PC-9 (cell line): ENCODE results near the gene CLTCL1. TPM values are rescaled to one million over a fixed set of nuclear protein-coding genes. Genes with fewer than 3 reads are reported as not detected.

Experiments
- BruUV-seq: library from RNA; stranded (reverse); fragments of 400-500 nt; replicated peaks from 2 replicates; lab custom pipeline; 2021; lab: Mats Ljungman, UMichigan
- CTCF ChIA-PET: fragments of 300-600 bp; sonication (Branson Sonifier 250); formaldehyde crosslinking; loops from one replicate; lab custom pipeline; 2022; ENCODE audit warnings: antibody characterized with exemption; lab: Charles Lee
- POLR2A ChIA-PET: fragments of 300-600 bp; sonication (Branson Sonifier 250); formaldehyde crosslinking; loops from one replicate; lab custom pipeline; 2022; ENCODE audit warnings: antibody characterized with exemption; ENCODE audit not compliant: unreplicated experiment; lab: Charles Lee
- DNase-seq, 2 experiments: peaks; one replicate each; pipeline versions ENCODE4 v3.0.0 to v3.0.0-alpha.2; 2015 to 2022; ENCODE audit warnings: mixed read lengths in 1 of 2
- H2AFZ ChIP-seq: fragments of 200-600 bp; sonication (generic); 2 replicates; pipeline ENCODE4 v1.8.1; 2017; ENCODE audit warnings: antibody characterized with exemption
- H3F3A ChIP-seq: fragments of 200-600 bp; sonication (generic); 2 replicates; pipeline ENCODE4 v1.8.1; 2017; ENCODE audit warnings: antibody characterized with exemption, mild to moderate bottlenecking, low read depth; ENCODE audit not compliant: insufficient read depth
- H3K27ac ChIP-seq: fragments of 200-600 bp; sonication (generic); 2 replicates; pipeline ENCODE4 v1.6.1; 2016; ENCODE audit warnings: mixed run types
- H3K27me3 ChIP-seq: fragments of 200-600 bp; sonication (generic); 2 replicates; pipeline ENCODE4 v1.6.1; 2016; ENCODE audit warnings: low read depth, mixed run types; ENCODE audit not compliant: insufficient read depth
- H3K36me3 ChIP-seq: fragments of 200-600 bp; sonication (generic); 2 replicates; pipeline ENCODE4 v1.6.1; 2016; ENCODE audit warnings: low read depth, mixed run types
- H3K4me1 ChIP-seq: fragments of 200-600 bp; sonication (generic); replicated peaks from 2 replicates; pipeline ENCODE4 v1.6.1; 2016; ENCODE audit warnings: mixed run types; ENCODE audit not compliant: insufficient read depth
- H3K4me2 ChIP-seq: fragments of 200-600 bp; sonication (generic); 2 replicates; pipeline ENCODE4 v1.6.1; 2017; ENCODE audit warnings: mixed run types
- H3K4me3 ChIP-seq: fragments of 200-600 bp; sonication (generic); 2 replicates; pipeline ENCODE4 v1.6.1; 2016; ENCODE audit warnings: mixed run types
- H3K79me2 ChIP-seq: fragments of 200-600 bp; sonication (generic); 2 replicates; pipeline ENCODE4 v1.6.1; 2017; ENCODE audit warnings: low read depth, mixed run types
- H3K9me2 ChIP-seq: fragments of 200-600 bp; sonication (generic); 2 replicates; pipeline ENCODE4 v1.8.1; 2017; ENCODE audit warnings: mild to moderate bottlenecking; ENCODE audit not compliant: insufficient read depth
- H3K9me3 ChIP-seq: fragments of 200-600 bp; sonication (generic); 2 replicates; pipeline ENCODE4 v1.8.1; 2016; ENCODE audit warnings: low read depth; ENCODE audit not compliant: insufficient read depth
- H4K20me1 ChIP-seq: fragments of 200-600 bp; sonication (generic); 2 replicates; pipeline ENCODE4 v1.8.1; 2017; ENCODE audit not compliant: insufficient read depth
- CTCF ChIP-seq: fragments of 200-600 bp; sonication (generic); conservative IDR thresholded peaks from 2 replicates; pipeline ENCODE4 v1.6.1; 2017; ENCODE audit warnings: mixed run types, antibody characterized with exemption, mild to moderate bottlenecking, moderate library complexity
- EZH2 ChIP-seq: fragments of 200-600 bp; sonication (generic); IDR thresholded peaks from 2 replicates; pipeline ENCODE4 v1.8.0; 2017; ENCODE audit warnings: antibody characterized with exemption, low read depth
- intact Hi-C: fragments of 100-400 bp; cut with micrococcal nuclease; formaldehyde crosslinking; loops from one replicate; pipeline ENCODE4 v1.10.0; 2022; ENCODE audit not compliant: unreplicated experiment
- total RNA-seq: library from RNA; stranded (reverse); gene quantifications from 2 replicates; pipeline ENCODE4 v1.2.3, GENCODE V29; 2021

The CLTCL1 gene
- total RNA-seq, 1 experiment from 2014 or later: 7.2 TPM

- Histone ChIP-seq H4K20me1 (no peaks in the 10 kb centered on the region), H3K36me3 (no peaks in the 10 kb centered on the region), H3F3A (no peaks in the 10 kb centered on the region), H3K79me2 (no peaks in the 10 kb centered on the region), H3K4me3 (no peak overlapping the region), H3K9me3 (no peaks in the 10 kb centered on the region), H3K9me2 (no peaks in the 10 kb centered on the region), H3K4me2 (no peak overlapping the region), H3K27ac (no peak overlapping the region), H2AFZ (no peak overlapping the region), H3K27me3 (no peaks in the 10 kb centered on the region), H3K4me1 (no peaks in the 10 kb centered on the region)
- BruUV-seq: no TSS peak
- ChIA-PET CTCF (no interaction called here), POLR2A (no interaction called here)
- intact Hi-C loops: loop anchor here (5.0 kb wide), 1 partner anchor 323 kb away; no protein-coding TSS in a partner anchor
- TF ChIP-seq CTCF: no peak
- TF ChIP-seq EZH2: no peak
- no peak for DNase-seq
These were observed 13.0 kb upstream of the CLTCL1 start for GRCh38 chr22:19304547-19304946.

GRCh38 chr22:19303785-19304184 is 12.3 kb upstream of the CLTCL1 start:
- Histone ChIP-seq H3K4me2 (no peak overlapping the region), H3K27ac (no peak overlapping the region), H3K36me3 (no peaks in the 10 kb centered on the region), H3K9me2 (no peaks in the 10 kb centered on the region), H2AFZ (no peak overlapping the region), H3K79me2 (no peaks in the 10 kb centered on the region), H3K4me1 (no peaks in the 10 kb centered on the region), H3K4me3 (no peak overlapping the region), H3K27me3 (no peaks in the 10 kb centered on the region), H4K20me1 (no peaks in the 10 kb centered on the region), H3F3A (no peaks in the 10 kb centered on the region), H3K9me3 (no peaks in the 10 kb centered on the region)
- ChIA-PET POLR2A (no interaction called here), CTCF (interaction anchor here (0.6 kb wide), 2 partner anchors 81 to 398 kb away, joined by 3 to 4 read pairs; no protein-coding TSS in a partner anchor)
- intact Hi-C loops: loop anchor here (5.0 kb wide), 1 partner anchor 324 kb away; no protein-coding TSS in a partner anchor
- no peak for TF ChIP-seq EZH2
- TF ChIP-seq CTCF: no peak
- BruUV-seq: no TSS peak
- DNase-seq: no peak

- POLR2A ChIA-PET: interaction anchor here (0.6 kb wide), 1 partner anchor 52 kb away, joined by 3 read pairs; no protein-coding TSS in a partner anchor
- no peaks in the 10 kb centered on the region for H3K79me2 ChIP-seq
- no peak overlapping the region for H3K27ac ChIP-seq
- no peaks in the 10 kb centered on the region for H3K9me2 ChIP-seq
- H3K36me3 ChIP-seq: no peaks in the 10 kb centered on the region
- intact Hi-C loops: loop anchor here (10.0 kb wide), 1 partner anchor 179 kb away; the partner anchor contains the start of genes CDC45 and UFD1
- H3K9me3 ChIP-seq: no peaks in the 10 kb centered on the region
- TF ChIP-seq EZH2: no peak
- TF ChIP-seq CTCF: no peak
- no TSS peak for BruUV-seq
- H3K4me1 ChIP-seq: no peaks in the 10 kb centered on the region
- DNase-seq: no peak
- no peak overlapping the region for H3K4me2 ChIP-seq
- H3F3A ChIP-seq: no peaks in the 10 kb centered on the region
- CTCF ChIA-PET: no interaction called here
- no peak overlapping the region for H2AFZ ChIP-seq
- no peaks in the 10 kb centered on the region for H3K27me3 ChIP-seq
- no peaks in the 10 kb centered on the region for H4K20me1 ChIP-seq
- H3K4me3 ChIP-seq: no peak overlapping the region
These were observed 4.2 kb upstream of the CLTCL1 start for GRCh38 chr22:19295733-19296132.
